Osteoblast (primary cell): ENCODE results near the gene NAAA. TPM values are rescaled to one million over a fixed set of nuclear protein-coding genes. Genes with fewer than 3 reads are reported as not detected.
"Not testable (repeated sequence)": the region's sequence is repeated elsewhere in the genome, so short reads cannot be mapped to it uniquely, and the experiment has no call there.

Experiments used
- DNase-seq: peaks from one replicate; pipeline ENCODE4 v3.0.0; 2011; ENCODE audit warnings: low spot score, mixed read lengths; ENCODE audit not compliant: insufficient read length; ENCODE audit errors: missing footprints
- H2AFZ ChIP-seq: 2 replicates; pipeline ENCODE4 v1.6.0; 2011; ENCODE audit warnings: mild to moderate bottlenecking, low read length
- H3K27ac ChIP-seq: 2 replicates; pipeline ENCODE4 v1.5.1; 2011; ENCODE audit warnings: mild to moderate bottlenecking, low read depth, low read length, moderate library complexity
- H3K27me3 ChIP-seq: 2 replicates; pipeline ENCODE4 v1.6.0; 2012; ENCODE audit warnings: mild to moderate bottlenecking, control low read depth, inconsistent platforms, low read length, moderate library complexity; ENCODE audit not compliant: insufficient read depth
- H3K36me3 ChIP-seq: 2 replicates; pipeline ENCODE4 v1.5.1; 2011; ENCODE audit warnings: mild to moderate bottlenecking, low read length, control low read depth, moderate library complexity; ENCODE audit not compliant: insufficient read depth
- H3K4me1 ChIP-seq: 2 replicates; pipeline ENCODE4 v1.5.1; 2011; ENCODE audit warnings: mild to moderate bottlenecking, low read length, control low read depth, moderate library complexity; ENCODE audit not compliant: insufficient read depth
- H3K4me2 ChIP-seq: 2 replicates; pipeline ENCODE4 v1.6.0; 2011; ENCODE audit warnings: mild to moderate bottlenecking, low read length; ENCODE audit not compliant: insufficient read depth
- H3K4me3 ChIP-seq: fragments of 200-600 bp; sonication (generic); 3 replicates; pipeline ENCODE4 v1.5.1; 2012; ENCODE audit warnings: mild to moderate bottlenecking, low read length, inconsistent platforms; ENCODE audit not compliant: insufficient read depth
- H3K79me2 ChIP-seq: 2 replicates; pipeline ENCODE4 v1.6.0; 2012; ENCODE audit warnings: mild to moderate bottlenecking, low read length, control low read depth, inconsistent platforms; ENCODE audit not compliant: insufficient read depth
- H3K9me3 ChIP-seq: 2 replicates; pipeline ENCODE4 v1.5.1; 2011; ENCODE audit warnings: low read depth, low read length, control low read depth
- H4K20me1 ChIP-seq: 2 replicates; pipeline ENCODE4 v1.6.0; 2012; ENCODE audit warnings: mild to moderate bottlenecking, low read length, control low read depth; ENCODE audit not compliant: insufficient read depth
- CTCF ChIP-seq: IDR thresholded peaks from 2 replicates; pipeline ENCODE4 v1.5.1; 2011; ENCODE audit warnings: mild to moderate bottlenecking, low read depth, low read length, moderate library complexity; ENCODE audit errors: extremely low read depth
- total RNA-seq: library from RNA; depleted of rRNA; stranded (reverse); fragments of >200 nt; gene quantifications from 2 replicates; pipeline ENCODE4 v1.2.3, GENCODE V29; 2012

NAAA gene
- total RNA-seq, 1 donor = 27.9 TPM

GRCh38 chr4:75954811-75955210 is 14.0 kb upstream of the NAAA start:
- H3K36me3 ChIP-seq = peaks cover 77% of the 10 kb centered on the region
- H3K27me3 ChIP-seq, H3K79me2 ChIP-seq: not testable (repeated sequence)

GRCh38 chr4:75953509-75953908 is 12.7 kb upstream of the NAAA start:
- no peak for TF ChIP-seq CTCF
- Histone ChIP-seq H3K27ac (no peak overlapping the region), H3K27me3 (no peaks in the 10 kb centered on the region), H4K20me1 (no peaks in the 10 kb centered on the region), H3K4me1 (no peaks in the 10 kb centered on the region), H3K9me3 (no peaks in the 10 kb centered on the region), H3K4me3 (no peak overlapping the region), H3K79me2 (no peaks in the 10 kb centered on the region), H3K4me2 (no peak overlapping the region), H3K36me3 (peaks cover 78% of the 10 kb centered on the region), H2AFZ (no peak overlapping the region)
- DNase-seq = no peak

More at GRCh38 chr4:75954811-75955210, 14.0 kb upstream of the NAAA start:
- not testable (repeated sequence) for H2AFZ ChIP-seq, H3K4me3 ChIP-seq, H4K20me1 ChIP-seq, H3K27ac ChIP-seq, H3K4me1 ChIP-seq, DNase-seq, H3K4me2 ChIP-seq, H3K9me3 ChIP-seq

- no peak overlapping the region for H3K27ac ChIP-seq
- no peaks in the 10 kb centered on the region for H4K20me1 ChIP-seq
- H3K36me3 ChIP-seq = peaks cover 57% of the 10 kb centered on the region
- DNase-seq = no peak
- no peaks in the 10 kb centered on the region for H3K79me2 ChIP-seq
- TF ChIP-seq CTCF = no peak
- no peak overlapping the region for H3K4me3 ChIP-seq
- H3K4me1 ChIP-seq = no peaks in the 10 kb centered on the region
- H3K4me2 ChIP-seq = no peak overlapping the region
- H3K27me3 ChIP-seq = no peaks in the 10 kb centered on the region
- no peak overlapping the region for H2AFZ ChIP-seq
- no peaks in the 10 kb centered on the region for H3K9me3 ChIP-seq
Measured at GRCh38 chr4:75950213-75950815, 9.5 kb upstream of the NAAA start.

GRCh38 chr4:75948822-75949444 is 8.1 kb upstream of the NAAA start:
- no peak for DNase-seq
- Histone ChIP-seq H3K4me2 (no peak overlapping the region), H3K4me1 (no peaks in the 10 kb centered on the region), H3K36me3 (peaks cover 57% of the 10 kb centered on the region), H3K27ac (no peak overlapping the region), H3K4me3 (no peak overlapping the region), H3K9me3 (no peaks in the 10 kb centered on the region), H2AFZ (no peak overlapping the region), H3K79me2 (no peaks in the 10 kb centered on the region), H4K20me1 (no peaks in the 10 kb centered on the region), H3K27me3 (no peaks in the 10 kb centered on the region)
- TF ChIP-seq CTCF = no peak
